Islet of Langerhans (tissue), 1 donor: ENCODE data around the gene PPIF.

Experiments
- FAIRE-seq: peaks from one replicate; lab custom pipeline; 2011; peaks lifted over from hg19 to GRCh38; lab: Jason Lieb, UNC

The PPIF gene

DNA sequence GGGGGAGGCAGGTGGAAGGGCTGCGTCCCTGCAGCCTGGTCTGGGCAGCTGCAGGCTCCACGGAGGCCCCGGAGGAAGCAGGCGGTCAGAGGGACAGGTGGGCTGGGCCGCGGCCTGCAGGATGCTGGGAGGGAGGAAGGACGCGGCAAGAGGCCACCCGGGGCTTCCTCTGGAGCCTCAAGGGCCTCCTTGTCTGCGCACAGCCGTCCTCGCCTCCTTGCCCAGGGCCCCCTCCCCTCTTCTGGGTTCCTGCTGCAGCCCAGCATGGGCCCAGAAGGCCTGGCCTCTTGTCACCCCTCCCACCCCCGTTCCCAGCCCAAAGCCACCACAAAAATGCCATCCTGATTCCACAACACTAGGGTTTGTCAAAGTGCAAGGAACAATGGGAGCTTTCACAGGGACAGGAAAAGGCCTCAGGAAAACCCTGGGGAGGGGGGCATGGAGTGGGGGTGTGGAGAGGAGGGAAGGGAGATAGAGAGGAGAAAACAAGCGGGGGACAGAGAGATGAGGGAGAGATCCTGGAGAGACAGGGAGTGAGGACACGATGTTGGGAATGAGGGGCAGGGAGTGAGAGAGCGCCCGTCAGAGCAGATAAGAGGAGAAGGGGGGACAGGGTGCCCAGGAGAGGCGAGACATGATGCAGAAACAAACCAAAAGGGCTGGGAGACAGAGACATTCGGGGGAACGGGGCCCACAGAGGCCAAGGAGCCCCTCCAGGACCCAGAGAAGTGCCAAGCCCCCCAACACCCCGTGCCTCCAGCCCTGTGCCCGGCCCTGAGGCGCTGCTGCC lies 56.4 kb downstream of the PPIF start:
- FAIRE-seq, result no peak

DNA sequence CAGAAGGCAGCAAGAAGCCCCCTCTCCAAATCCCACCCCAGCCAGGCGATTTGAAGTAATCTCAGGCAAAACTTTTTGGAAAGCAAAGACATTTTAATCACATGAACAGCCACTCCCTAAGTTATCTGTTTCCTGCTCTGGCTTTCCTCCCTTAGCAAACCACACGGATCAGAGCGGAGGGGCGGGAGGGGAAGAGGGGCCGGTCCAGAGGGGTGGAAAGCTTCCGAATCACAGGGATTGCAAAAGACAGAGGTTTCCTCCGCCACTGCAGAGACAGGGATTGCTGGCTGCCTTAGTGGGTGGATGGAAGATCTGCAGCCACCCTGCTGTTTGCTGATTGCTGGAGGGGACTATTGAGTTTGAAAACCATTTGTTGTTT lies 57.0 kb downstream of the PPIF start:
- FAIRE-seq, result no peak

DNA sequence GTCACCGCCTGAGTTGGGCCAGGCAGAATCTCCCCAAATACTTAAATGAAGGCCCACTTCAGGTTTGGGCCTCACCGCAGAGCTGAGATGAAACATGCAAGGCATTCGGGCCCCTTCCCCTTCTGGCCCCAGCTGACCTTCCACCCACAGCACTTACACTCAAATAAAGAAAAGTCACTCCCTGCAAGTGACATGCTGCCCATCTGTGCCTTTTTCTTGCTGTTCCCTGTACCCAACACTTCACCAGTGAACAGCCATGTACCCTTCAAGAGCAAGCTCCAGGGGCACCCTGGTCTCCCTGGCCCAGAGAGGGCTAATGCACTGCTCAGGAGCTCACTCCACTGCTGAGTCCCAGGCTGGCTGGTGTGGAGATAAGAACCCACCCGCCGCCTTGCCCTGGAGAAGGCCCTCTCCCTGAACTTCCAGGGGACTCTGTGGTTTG lies 57.4 kb downstream of the PPIF start:
- no peak for FAIRE-seq
